HL-60/S4 (cell line): ENCODE data around the gene BRI3BP.

ENCODE experiments used
- in situ Hi-C: fragments of 300-500 bp; cut with MboI; formaldehyde crosslinking; loops from 2 replicates; pipeline ENCODE4 v1.14.3; 2022; ENCODE audit warnings: low sequenced_read_pairs

Gene BRI3BP

GRCh38 chr12:124993626-124994436 is at the start of gene BRI3BP:
BRI3BP (plus strand) TSS chr12:124993645; CDS start chr12:124993791, 146 bp downstream.
- in situ Hi-C loops = no loop called here

GRCh38 chr12:124946447-124946793 is 47.0 kb upstream of the BRI3BP start:
- in situ Hi-C loops = no loop called here

GRCh38 chr12:124947013-124947412 is 46.4 kb upstream of the BRI3BP start:
- in situ Hi-C loops = no loop called here

GRCh38 chr12:124947561-124948398 is 45.7 kb upstream of the BRI3BP start:
- in situ Hi-C loops = no loop called here

- in situ Hi-C loops = no loop called here
These were observed 44.4 kb upstream of the BRI3BP start for GRCh38 chr12:124949066-124949465.

GRCh38 chr12:124949779-124950728 is 43.4 kb upstream of the BRI3BP start:
- in situ Hi-C loops = no loop called here

GRCh38 chr12:124952295-124952694 is 41.1 kb upstream of the BRI3BP start:
- in situ Hi-C loops = no loop called here

GRCh38 chr12:124952801-124953200 is 40.6 kb upstream of the BRI3BP start:
- in situ Hi-C loops = no loop called here

- in situ Hi-C loops = no loop called here
These were observed 39.6 kb upstream of the BRI3BP start for GRCh38 chr12:124953689-124954405.

GRCh38 chr12:124954771-124955170 is 38.7 kb upstream of the BRI3BP start:
- in situ Hi-C loops = no loop called here

- in situ Hi-C loops = no loop called here
These were observed 36.9 kb upstream of the BRI3BP start for GRCh38 chr12:124956571-124956970.

GRCh38 chr12:124961055-124961454 is 32.4 kb upstream of the BRI3BP start:
- in situ Hi-C loops = no loop called here

- in situ Hi-C loops = no loop called here
These were observed 30.2 kb upstream of the BRI3BP start for GRCh38 chr12:124963211-124963610.

- in situ Hi-C loops = no loop called here
These were observed 29.2 kb upstream of the BRI3BP start for GRCh38 chr12:124964251-124964650.

- in situ Hi-C loops = no loop called here
These were observed 28.5 kb upstream of the BRI3BP start for GRCh38 chr12:124964836-124965462.

GRCh38 chr12:124967016-124967739 is 26.3 kb upstream of the BRI3BP start:
- in situ Hi-C loops = no loop called here

- in situ Hi-C loops = no loop called here
These were observed 24.8 kb upstream of the BRI3BP start for GRCh38 chr12:124968656-124969055.

GRCh38 chr12:124970647-124971402 is 22.6 kb upstream of the BRI3BP start:
- in situ Hi-C loops = no loop called here
